HepG2 (cell line): ENCODE data around the gene PCGF2. TPM values are rescaled to one million over a fixed set of nuclear protein-coding genes. Genes with fewer than 3 reads are reported as not detected.

Experiments used
- ATAC-seq: fragments of 200-7000 bp; cut with Tn5 transposase; 3 replicates; pipeline ENCODE4 v1.9.1; 2020; ENCODE audit warnings: mild to moderate bottlenecking, moderate library complexity
- BruUV-seq: library from RNA; stranded (reverse); fragments of 400-500 nt; replicated peaks from 2 replicates; lab custom pipeline; 2021; lab: Mats Ljungman, UMichigan
- CTCF ChIA-PET: fragments of 300-600 bp; formaldehyde crosslinking; extraction: SDS; loops from one replicate; lab custom pipeline; 2021; ENCODE audit warnings: low total read pairs, inconsistent platforms, low intra/inter-chr PET ratio; lab: Yijun Ruan, JAX
- POLR2A ChIA-PET: fragments of 350-600 bp; sonication (Branson Sonifier 250); formaldehyde crosslinking; loops from one replicate; lab custom pipeline; 2020; ENCODE audit warnings: antibody characterized with exemption, inconsistent platforms; lab: Yijun Ruan, JAX
- DNase-seq: peaks from one replicate; pipeline ENCODE4 v3.0.0-alpha.2; 2015; ENCODE audit warnings: low spot score
- FAIRE-seq: peaks from 3 replicates; lab custom pipeline; 2011; peaks lifted over from hg19 to GRCh38; lab: Jason Lieb, UNC
- H2AFZ ChIP-seq: one replicate; pipeline ENCODE4 v1.6.1; 2011; ENCODE audit warnings: low read length, inconsistent platforms
- H3K27ac ChIP-seq: fragments of 300-600 bp; 3 replicates; pipeline ENCODE4 v1.8.0; 2011; ENCODE audit warnings: mixed run types, mild to moderate bottlenecking, mixed read lengths, low read length, inconsistent platforms; ENCODE audit not compliant: insufficient read depth; ENCODE audit errors: extremely low read length
- H3K27me3 ChIP-seq, 2 experiments: fragments of 200-600 bp in 1 of 2; 2 replicates in 1 of 2; 3 replicates in 1 of 2; pipeline versions ENCODE4 v1.6.0 to v1.8.0; 2011; ENCODE audit warnings: low read length in 2 of 2, mild to moderate bottlenecking in 2 of 2, moderate library complexity in 2 of 2, inconsistent platforms in 1 of 2; ENCODE audit not compliant: insufficient read depth in 2 of 2, control insufficient read depth in 1 of 2
- H3K36me3 ChIP-seq, 2 experiments: fragments of 200-600 bp in 1 of 2; replicated peaks in 1 of 2; 2 replicates in 1 of 2; 3 replicates in 1 of 2; pipeline versions ENCODE4 v1.5.1 to v1.8.0; 2011; ENCODE audit warnings: low read length in 2 of 2, inconsistent platforms in 1 of 2; ENCODE audit not compliant: insufficient read depth in 2 of 2, control insufficient read depth in 1 of 2
- H3K4me1 ChIP-seq: 2 replicates; pipeline ENCODE4 v1.5.1; 2012; ENCODE audit warnings: low read length, inconsistent platforms; ENCODE audit not compliant: insufficient read depth
- H3K4me2 ChIP-seq: 2 replicates; pipeline ENCODE4 v1.6.0; 2011; ENCODE audit warnings: low read depth, low read length, inconsistent platforms
- H3K4me3 ChIP-seq, 3 experiments: fragments of 200-600 bp in 1 of 3; sonication (generic), shearing (Covaris generic) in 1 of 3; replicated peaks in 1 of 3; 2 replicates each; pipeline ENCODE4 v1.5.1; 2011 to 2016; ENCODE audit warnings: low read length in 3 of 3, inconsistent platforms in 2 of 3, low read depth in 2 of 3, mild to moderate bottlenecking in 2 of 3, control low read depth in 1 of 3, mixed read lengths in 1 of 3; ENCODE audit not compliant: insufficient read depth in 1 of 3
- H3K79me2 ChIP-seq: one replicate; pipeline ENCODE4 v1.6.1; 2011; ENCODE audit warnings: low read length, inconsistent platforms; ENCODE audit not compliant: insufficient read depth
- H3K9ac ChIP-seq: 2 replicates; pipeline ENCODE4 v1.6.0; 2011; ENCODE audit warnings: mild to moderate bottlenecking, low read depth, low read length, inconsistent platforms; ENCODE audit not compliant: insufficient read depth
- H3K9me3 ChIP-seq: 2 replicates; pipeline ENCODE4 v1.5.1; 2012; ENCODE audit warnings: mild to moderate bottlenecking, low read length
- H4K20me1 ChIP-seq: 2 replicates; pipeline ENCODE4 v1.6.0; 2011; ENCODE audit warnings: inconsistent platforms, mild to moderate bottlenecking, low read length, moderate library complexity; ENCODE audit not compliant: insufficient read depth
- CSRNP2 ChIP-seq: sonication (generic); formaldehyde crosslinking; conservative IDR thresholded peaks from 2 replicates; pipeline ENCODE4 v1.8.0; 2022; ENCODE audit warnings: low read depth, missing genetic modification reagents
- FIP1L1 ChIP-seq: fragments of 200-400 bp; formaldehyde crosslinking; IDR thresholded peaks from 2 replicates; pipeline ENCODE4 v1.6.1; 2018; ENCODE audit warnings: low read depth, mild to moderate bottlenecking, low read length, moderate library complexity, borderline replicate concordance; ENCODE audit not compliant: insufficient read depth
- FOSL2 ChIP-seq: sonication (generic); formaldehyde crosslinking; IDR thresholded peaks from 2 replicates; pipeline ENCODE4 v1.4.0; 2020; ENCODE audit warnings: missing genetic modification reagents
- FOXA1 ChIP-seq, 2 experiments: fragments of 450-650 bp in 1 of 2; sonication (generic) in 1 of 2; formaldehyde crosslinking in 1 of 2; IDR thresholded peaks; 2 replicates each; pipeline versions ENCODE4 v1.4.0 to v1.6.1; 2016 to 2020; ENCODE audit warnings: missing genetic modification reagents in 1 of 2
- FOXJ3 ChIP-seq: sonication (generic); formaldehyde crosslinking; IDR thresholded peaks from 2 replicates; pipeline ENCODE4 v1.4.0; 2020; ENCODE audit warnings: missing genetic modification reagents, mild to moderate bottlenecking, borderline replicate concordance
- HOXA5 ChIP-seq: sonication (generic); formaldehyde crosslinking; IDR thresholded peaks from 2 replicates; pipeline ENCODE4 v1.4.0; 2020; ENCODE audit warnings: missing genetic modification reagents
- MIXL1 ChIP-seq: IDR thresholded peaks from 2 replicates; pipeline ENCODE4 v1.6.1; 2016
- PBX2 ChIP-seq: IDR thresholded peaks from 2 replicates; pipeline ENCODE4 v1.6.1; 2016; ENCODE audit warnings: control low read depth
- YY1 ChIP-seq: IDR thresholded peaks from 2 replicates; pipeline ENCODE4 v1.6.1; 2011; ENCODE audit warnings: low read length, low read depth, moderate library complexity, mild to moderate bottlenecking; ENCODE audit not compliant: insufficient read depth, insufficient replicate concordance
- ZBTB10 ChIP-seq: sonication (generic); formaldehyde crosslinking; IDR thresholded peaks from 2 replicates; pipeline ENCODE4 v1.4.0; 2020; ENCODE audit warnings: missing genetic modification reagents, borderline replicate concordance
- ZFP1 ChIP-seq: IDR thresholded peaks from 2 replicates; pipeline ENCODE4 v1.6.1; 2016
- ZNF225 ChIP-seq: sonication (generic); formaldehyde crosslinking; IDR thresholded peaks from 2 replicates; pipeline ENCODE4 v1.4.0; 2020; ENCODE audit warnings: mild to moderate bottlenecking, missing genetic modification reagents
- ZNF343 ChIP-seq: sonication (generic); formaldehyde crosslinking; IDR thresholded peaks from 2 replicates; pipeline ENCODE4 v1.4.0; 2020; ENCODE audit warnings: mild to moderate bottlenecking, missing genetic modification reagents
- ZNF572 ChIP-seq: sonication (generic); formaldehyde crosslinking; IDR thresholded peaks from 2 replicates; pipeline ENCODE4 v1.5.1; 2020; ENCODE audit warnings: mild to moderate bottlenecking, missing genetic modification reagents
- ZNF83 ChIP-seq: sonication (generic); formaldehyde crosslinking; IDR thresholded peaks from 2 replicates; pipeline ENCODE4 v1.4.0; 2020; ENCODE audit warnings: missing genetic modification reagents, mild to moderate bottlenecking, borderline replicate concordance
- WGBS: methylation state at CpG from one replicate; pipeline ENCODE4 v1.1.6; 2017; ENCODE audit warnings: low lambda C conversion rate; 5-methylcytosine and 5-hydroxymethylcytosine counted together
- in situ Hi-C: cut with HindIII; loops from 2 replicates; pipeline ENCODE4 v1.10.0; 2017; ENCODE audit warnings: low pct_unique_long_range_greater_than_20kb; ENCODE audit not compliant: extremely low pct_ligation_motif_present
- intact Hi-C: fragments of 100-400 bp; cut with micrococcal nuclease; formaldehyde crosslinking; loops from one replicate; pipeline ENCODE4 v1.10.0; 2022; ENCODE audit not compliant: unreplicated experiment
- polyA plus RNA-seq, 8 experiments: library from polyadenylated mRNA; depleted of rRNA in 3 of 8; stranded (reverse) in 7 of 8; unstranded in 1 of 8; fragments of >200 nt; fragmentation: Illumina TruSeq in 4 of 8; extraction: Trizol in 4 of 8; gene quantifications; 2 replicates each; pipeline versions ENCODE4 v1.2.1 to v1.2.3, GENCODE V29; 2011 to 2016; ENCODE audit warnings: low read depth in 4 of 8, missing spikeins in 1 of 8, mixed read lengths in 1 of 8; ENCODE audit not compliant: insufficient read depth in 1 of 8
- total RNA-seq, 5 experiments: library from RNA; depleted of rRNA; stranded (reverse); fragments of >200 nt; fragmentation: Illumina TruSeq; extraction: Trizol; gene quantifications; 2 replicates each; pipeline ENCODE4 v1.2.3, GENCODE V29; 2016; ENCODE audit warnings: low read depth in 1 of 5

PCGF2 gene
- total and polyA plus RNA-seq, 2 of the 13 experiments (the other 11 are each of a cell fraction or from before 2014, with no cell fraction given) = 11.6 to 29.4 TPM

GRCh38 chr17:38702166-38702915, 45.8 kb downstream of the PCGF2 start:
- Histone ChIP-seq H3K4me2 (peak overlapping the region; percentile 99), H3K27me3 (no peaks in the 10 kb centered on the region; a peak in 1 of 5 replicates), H3K79me2 (peaks cover 38% of the 10 kb centered on the region), H2AFZ (no peak overlapping the region), H4K20me1 (peaks cover 11% of the 10 kb centered on the region), H3K4me1 (peaks cover 67% of the 10 kb centered on the region), H3K9ac (peak overlapping the region; percentile 94), H3K9me3 (no peaks in the 10 kb centered on the region), H3K4me3 (peak overlapping the region; percentile 63 to 99 (median 71)), H3K27ac (peak overlapping the region; percentile 99), H3K36me3 (peaks cover 0 to 3% of the 10 kb centered on the region in 2 experiments; a peak in 3 of 5 replicates)
- FAIRE-seq (no peak), DNase-seq (peak; percentile 86), ATAC-seq (peak; percentile 47)
- ChIA-PET POLR2A (interaction anchor here (0.6 to 8.9 kb wide), 20 partner anchors 9 to 451 kb away, joined by 3 to 106 read pairs (median 6); partner anchors contain the start of genes EPOP, LASP1, PSMB3 and SRCIN1), CTCF (no interaction called here)
- TSS peak; percentile 71 for BruUV-seq
- in situ Hi-C loops (no loop called here), intact Hi-C loops (no loop called here)
- 2% methylated on average over 48 of the region's 81 CpGs for WGBS
- TF ChIP-seq FOXA1 (IDR thresholded peaks at IDR 0.05) = no peak
- peak; percentile 43 for TF ChIP-seq FOXA1 (CRISPR knock-in tag; IDR thresholded peaks at IDR 0.05)
- peak; percentile 56; the same call in 1 of the 2 replicates for TF ChIP-seq ZNF343
- TF ChIP-seq ZFP1 (CRISPR knock-in tag) = no peak
- TF ChIP-seq YY1 = peak; percentile 64
- peak; percentile 25; the same call in 1 of the 2 replicates for TF ChIP-seq MIXL1 (CRISPR knock-in tag)
- TF ChIP-seq ZBTB10 (CRISPR knock-in tag) = no peak
- TF ChIP-seq FOSL2 = peak; percentile 29; the same call in 1 of the 2 replicates
- no peak for TF ChIP-seq PBX2 (CRISPR knock-in tag)
- TF ChIP-seq HOXA5 = no peak; the same call in 1 of the 2 replicates
- TF ChIP-seq CSRNP2 (CRISPR knock-in tag) = peak; percentile 87; the same call in 1 of the 2 replicates
- TF ChIP-seq FOXJ3 (CRISPR knock-in tag) = no peak
- no peak for TF ChIP-seq FIP1L1
- TF ChIP-seq ZNF225 (CRISPR knock-in tag) = no peak; the same call in 1 of the 2 replicates
- TF ChIP-seq ZNF83 (CRISPR knock-in tag) = no peak
- peak; percentile 43; the same call in 1 of the 2 replicates for TF ChIP-seq ZNF572
